ENCODE data around the gene CTNNA2. TPM values are rescaled to one million over a fixed set of nuclear protein-coding genes. Genes with fewer than 3 reads are reported as not detected.

Gene CTNNA2
- total RNA-seq, 1 donor from 2014 or later = 2.9 TPM

DNA sequence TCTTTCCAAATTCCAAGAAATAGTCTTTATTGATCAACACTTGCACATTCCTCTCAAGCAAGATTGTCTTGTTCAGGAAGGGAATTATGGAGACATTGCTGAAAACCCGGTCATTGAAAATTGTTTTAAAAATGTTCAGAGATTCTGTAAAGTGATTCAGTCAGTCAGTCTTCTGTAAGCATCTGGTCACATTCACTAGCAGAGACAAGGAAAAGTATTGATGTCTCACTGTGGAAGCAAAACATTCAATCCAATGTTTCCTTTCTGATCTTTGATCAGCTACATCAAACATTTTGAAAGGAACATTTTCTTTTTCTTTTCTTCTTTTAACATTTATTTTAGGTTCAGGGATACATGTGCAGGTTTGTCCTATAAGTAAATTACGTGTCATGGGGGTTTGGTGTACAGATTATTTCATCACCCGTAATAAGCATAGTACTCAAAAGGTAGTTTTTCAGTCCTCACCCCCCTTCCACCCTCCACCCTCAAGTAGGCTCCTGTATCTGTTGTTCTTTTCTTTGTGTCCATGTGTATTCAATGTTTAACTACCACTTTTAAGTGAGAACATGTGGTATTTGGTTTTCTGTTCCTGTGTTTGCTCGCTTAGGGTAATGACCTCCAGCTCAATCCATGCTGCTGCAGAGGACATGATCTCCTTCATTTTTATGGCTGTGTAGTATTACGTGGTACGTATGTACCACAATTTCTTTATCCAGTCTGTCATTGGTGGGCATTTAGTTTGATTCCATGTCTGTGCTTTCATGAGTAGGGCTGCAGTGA is 61.2 kb downstream of the CTNNA2 start:
- Mint-ChIP-seq H3K9me3 (no peaks in the 10 kb centered on the region), H3K4me3 (no peak overlapping the region), H3K27ac (ENCODE audit: unreplicated experiment) (no peak overlapping the region), H3K36me3 (ENCODE audit: low read depth) (no peaks in the 10 kb centered on the region), H3K4me1 (no peaks in the 10 kb centered on the region), H3K27me3 (ENCODE audit: low read depth) (no peaks in the 10 kb centered on the region)
- DNase-seq (ENCODE audit: low read depth, low spot score) = no peak
- TF ChIP-seq, protein P1, sequence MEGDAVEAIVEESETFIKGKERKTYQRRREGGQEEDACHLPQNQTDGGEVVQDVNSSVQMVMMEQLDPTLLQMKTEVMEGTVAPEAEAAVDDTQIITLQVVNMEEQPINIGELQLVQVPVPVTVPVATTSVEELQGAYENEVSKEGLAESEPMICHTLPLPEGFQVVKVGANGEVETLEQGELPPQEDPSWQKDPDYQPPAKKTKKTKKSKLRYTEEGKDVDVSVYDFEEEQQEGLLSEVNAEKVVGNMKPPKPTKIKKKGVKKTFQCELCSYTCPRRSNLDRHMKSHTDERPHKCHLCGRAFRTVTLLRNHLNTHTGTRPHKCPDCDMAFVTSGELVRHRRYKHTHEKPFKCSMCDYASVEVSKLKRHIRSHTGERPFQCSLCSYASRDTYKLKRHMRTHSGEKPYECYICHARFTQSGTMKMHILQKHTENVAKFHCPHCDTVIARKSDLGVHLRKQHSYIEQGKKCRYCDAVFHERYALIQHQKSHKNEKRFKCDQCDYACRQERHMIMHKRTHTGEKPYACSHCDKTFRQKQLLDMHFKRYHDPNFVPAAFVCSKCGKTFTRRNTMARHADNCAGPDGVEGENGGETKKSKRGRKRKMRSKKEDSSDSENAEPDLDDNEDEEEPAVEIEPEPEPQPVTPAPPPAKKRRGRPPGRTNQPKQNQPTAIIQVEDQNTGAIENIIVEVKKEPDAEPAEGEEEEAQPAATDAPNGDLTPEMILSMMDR (conservative IDR thresholded peaks at IDR 0.05) = no peak

DNA sequence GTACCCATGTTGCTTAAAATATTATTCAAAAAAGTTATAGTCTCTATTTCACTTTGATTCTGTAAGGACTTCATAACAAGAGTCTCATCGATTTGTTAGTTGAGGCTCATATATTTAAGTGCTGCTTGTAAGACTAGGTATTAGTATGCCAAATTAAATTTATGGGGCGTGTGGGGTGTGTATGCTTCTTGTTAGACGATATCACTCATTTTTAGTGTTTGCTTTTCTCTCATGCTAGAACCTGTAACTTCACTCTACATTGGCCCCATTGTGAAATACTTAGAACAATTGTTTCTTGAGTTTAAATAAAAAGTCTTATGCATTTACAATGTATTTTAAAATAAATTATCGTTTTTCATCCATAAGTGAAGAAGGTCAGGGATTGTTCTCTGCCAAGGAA is 63.6 kb downstream of the CTNNA2 start:
- H3K9me3 Mint-ChIP-seq = peaks cover 2% of the 10 kb centered on the region
- no peaks in the 10 kb centered on the region for H3K36me3 Mint-ChIP-seq (ENCODE audit: low read depth)
- H3K4me1 Mint-ChIP-seq = no peaks in the 10 kb centered on the region
- DNase-seq (ENCODE audit: low read depth, low spot score) = no peak
- H3K27ac Mint-ChIP-seq (ENCODE audit: unreplicated experiment) = no peak overlapping the region
- H3K27me3 Mint-ChIP-seq (ENCODE audit: low read depth) = no peaks in the 10 kb centered on the region
- TF ChIP-seq, protein P1 (conservative IDR thresholded peaks at IDR 0.05) = no peak
- H3K4me3 Mint-ChIP-seq = no peak overlapping the region

DNA sequence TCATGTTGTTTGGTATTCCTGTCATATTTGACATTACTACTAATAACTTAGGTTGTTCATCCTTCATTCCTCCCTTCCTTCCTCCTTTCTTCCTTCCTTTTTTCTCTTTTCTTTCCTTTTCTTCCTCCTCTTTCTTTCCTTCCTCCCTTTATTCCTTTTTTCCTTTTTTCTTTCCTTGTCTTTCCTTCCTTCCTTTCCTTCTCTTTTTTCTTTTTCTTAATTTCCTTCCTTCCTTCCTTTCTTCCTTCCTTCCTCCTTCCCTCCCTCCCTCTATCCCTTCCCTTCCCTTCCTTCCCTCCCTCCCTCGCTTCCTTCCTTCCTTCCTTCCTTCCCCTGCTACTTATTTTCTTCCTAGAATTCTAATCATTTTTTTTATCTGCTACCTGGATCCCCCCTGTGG is 66.1 kb downstream of the CTNNA2 start:
- Mint-ChIP-seq H3K27me3 (ENCODE audit: low read depth) (no peaks in the 10 kb centered on the region), H3K9me3 (peaks cover 2% of the 10 kb centered on the region), H3K4me1 (no peaks in the 10 kb centered on the region), H3K36me3 (ENCODE audit: low read depth) (no peaks in the 10 kb centered on the region), H3K27ac (ENCODE audit: unreplicated experiment) (no peak overlapping the region), H3K4me3 (no peak overlapping the region)
- no peak for DNase-seq (ENCODE audit: low read depth, low spot score)
- TF ChIP-seq, protein P1 (conservative IDR thresholded peaks at IDR 0.05) = no peak

DNA sequence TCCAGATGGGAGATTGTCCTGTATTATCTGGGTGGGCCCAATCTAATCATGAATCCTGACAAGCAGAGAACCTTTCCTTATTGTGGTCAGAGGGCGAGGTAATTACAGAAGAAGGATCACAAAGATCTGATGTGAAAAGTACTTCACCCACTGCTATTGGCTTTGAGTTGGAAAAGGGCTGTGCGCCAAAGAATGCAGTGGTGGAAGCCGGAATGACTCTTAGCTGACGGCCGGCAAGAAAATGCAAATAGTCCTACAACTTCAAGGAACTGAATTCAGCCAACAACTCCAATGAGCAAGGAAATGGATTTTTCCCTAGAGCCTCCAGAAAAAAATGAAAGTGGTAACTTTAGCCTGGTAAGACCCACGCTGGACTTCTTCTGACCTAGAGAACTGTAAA is 67.3 kb downstream of the CTNNA2 start:
- no peaks in the 10 kb centered on the region for H3K4me1 Mint-ChIP-seq
- H3K27ac Mint-ChIP-seq (ENCODE audit: unreplicated experiment) = no peak overlapping the region
- H3K36me3 Mint-ChIP-seq (ENCODE audit: low read depth) = no peaks in the 10 kb centered on the region
- H3K4me3 Mint-ChIP-seq = no peak overlapping the region
- H3K9me3 Mint-ChIP-seq = peaks cover 2% of the 10 kb centered on the region
- no peaks in the 10 kb centered on the region for H3K27me3 Mint-ChIP-seq (ENCODE audit: low read depth)
- DNase-seq (ENCODE audit: low read depth, low spot score) = no peak
- TF ChIP-seq, protein P1 (conservative IDR thresholded peaks at IDR 0.05) = no peak

DNA sequence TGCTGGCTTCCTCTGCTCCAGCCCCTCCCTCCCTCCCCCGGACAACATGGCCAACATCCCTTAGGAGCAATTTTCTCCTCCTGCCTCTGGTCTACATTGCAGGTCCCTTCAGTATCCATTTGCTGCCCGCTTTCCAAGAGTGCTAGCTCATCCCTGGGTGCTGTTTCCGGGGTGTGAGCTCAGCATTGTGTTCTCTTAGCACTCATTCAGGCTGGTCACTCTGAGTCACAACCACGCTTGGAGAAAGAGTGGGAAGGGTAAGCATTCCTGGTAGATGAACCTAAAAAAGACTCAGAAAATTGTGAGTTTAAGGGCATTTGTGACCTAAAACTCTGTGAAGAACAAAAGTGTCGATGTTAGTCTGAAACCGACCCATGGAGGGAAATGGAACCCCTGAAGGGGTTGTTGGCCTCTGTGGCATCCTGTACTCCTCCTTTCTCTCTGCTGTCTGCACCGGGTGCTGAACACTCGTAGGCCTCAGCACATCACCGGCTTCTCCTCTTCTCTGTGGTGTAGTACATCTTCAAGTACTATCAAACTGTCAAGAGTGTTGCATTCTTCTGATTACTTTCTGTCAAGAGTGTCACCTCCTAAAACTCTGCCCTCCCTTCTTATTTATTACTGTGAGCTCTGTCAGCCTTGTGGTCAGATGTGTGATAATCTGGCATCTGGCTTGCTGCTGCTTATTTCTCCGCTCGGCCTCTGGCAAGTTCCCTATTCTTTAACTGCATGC is 73.0 kb downstream of the CTNNA2 start:
- H3K4me1 Mint-ChIP-seq = peaks cover 6% of the 10 kb centered on the region
- TF ChIP-seq, protein P1 (conservative IDR thresholded peaks at IDR 0.05) = no peak
- no peaks in the 10 kb centered on the region for H3K27me3 Mint-ChIP-seq (ENCODE audit: low read depth)
- no peak overlapping the region for H3K27ac Mint-ChIP-seq (ENCODE audit: unreplicated experiment)
- H3K4me3 Mint-ChIP-seq = no peak overlapping the region
- no peaks in the 10 kb centered on the region for H3K36me3 Mint-ChIP-seq (ENCODE audit: low read depth)
- DNase-seq (ENCODE audit: low read depth, low spot score) = no peak
- H3K9me3 Mint-ChIP-seq = no peaks in the 10 kb centered on the region
